Inflammatory macrophage treated with lipopolysaccharide for 4 hours (primary cell): ENCODE measurements around the gene KCNJ14.

ENCODE experiments used
- DNase-seq: peaks from one replicate; pipeline ENCODE4 v3.0.0-alpha.2; 2020

KCNJ14 gene

GRCh38 chr19:48509467-48510194 is 54.3 kb downstream of the KCNJ14 start:
- peak; percentile 27 for DNase-seq

- DNase-seq: peak; percentile 46
Measured at GRCh38 chr19:48510421-48511268, 55.3 kb downstream of the KCNJ14 start.

GRCh38 chr19:48511321-48511731 is 56.0 kb downstream of the KCNJ14 start:
- DNase-seq: no peak

GRCh38 chr19:48511800-48512503 is 56.6 kb downstream of the KCNJ14 start, which contains the start of gene LMTK3:
TSS of gene LMTK3 (minus strand) at chr19:48511835. CDS start at chr19:48511576, 259 bp downstream.
- DNase-seq: no peak

- peak; percentile 41 for DNase-seq
Measured at GRCh38 chr19:48512504-48513288, 57.3 kb downstream of the KCNJ14 start.

- DNase-seq: peak; percentile 54
Measured at GRCh38 chr19:48513289-48514122, 58.1 kb downstream of the KCNJ14 start.

GRCh38 chr19:48514123-48514458 is 58.7 kb downstream of the KCNJ14 start:
- DNase-seq: no peak

GRCh38 chr19:48516536-48516935 is 61.2 kb downstream of the KCNJ14 start:
- no peak for DNase-seq
